ENCODE results near the gene TDRD7.
"Not testable (repeated sequence)": the region's sequence is repeated elsewhere in the genome, so short reads cannot be mapped to it uniquely, and the experiment has no call there.

TDRD7 gene

GRCh38 chr9:97427885-97428284, 16.0 kb downstream of the TDRD7 start:
- DNase-seq, result no peak

- DNase-seq, result no peak
Measured at GRCh38 chr9:97430316-97431043, 18.6 kb downstream of the TDRD7 start.

GRCh38 chr9:97431044-97431441, 19.1 kb downstream of the TDRD7 start:
- DNase-seq, result no peak

GRCh38 chr9:97431549-97432143, 19.8 kb downstream of the TDRD7 start:
- DNase-seq, result no peak

- DNase-seq, result no peak
Measured at GRCh38 chr9:97437051-97437600, 25.2 kb downstream of the TDRD7 start.

- DNase-seq, result no peak
Measured at GRCh38 chr9:97438257-97438656, 26.4 kb downstream of the TDRD7 start.

GRCh38 chr9:97438666-97439065, 26.8 kb downstream of the TDRD7 start:
- no peak for DNase-seq

- DNase-seq, result no peak
Measured at GRCh38 chr9:97440160-97440559, 28.3 kb downstream of the TDRD7 start.

- no peak for DNase-seq
Measured at GRCh38 chr9:97441729-97442128, 29.8 kb downstream of the TDRD7 start.

- no peak for DNase-seq
Measured at GRCh38 chr9:97445119-97445701, 33.3 kb downstream of the TDRD7 start.

- no peak for DNase-seq
Measured at GRCh38 chr9:97447001-97447400, 35.1 kb downstream of the TDRD7 start.

GRCh38 chr9:97453573-97453972, 41.7 kb downstream of the TDRD7 start:
- not testable (repeated sequence) for DNase-seq

GRCh38 chr9:97456841-97457240, 44.9 kb downstream of the TDRD7 start:
- DNase-seq, result not testable (repeated sequence)

GRCh38 chr9:97459326-97459725, 47.4 kb downstream of the TDRD7 start:
- no peak for DNase-seq

GRCh38 chr9:97462159-97462558, 50.3 kb downstream of the TDRD7 start:
- DNase-seq, result no peak

GRCh38 chr9:97462914-97463313, 51.0 kb downstream of the TDRD7 start:
- DNase-seq, result no peak

- DNase-seq, result peak; percentile 66
Measured at GRCh38 chr9:97468658-97469448, 57.0 kb downstream of the TDRD7 start.

GRCh38 chr9:97470076-97470475, 58.2 kb downstream of the TDRD7 start:
- DNase-seq, result no peak

- DNase-seq, result peak; percentile 29
Measured at GRCh38 chr9:97473717-97474116, 61.8 kb downstream of the TDRD7 start.

GRCh38 chr9:97474372-97474925, 62.6 kb downstream of the TDRD7 start:
- DNase-seq, result no peak

- DNase-seq, result no peak
Measured at GRCh38 chr9:97475059-97475458, 63.2 kb downstream of the TDRD7 start.

- no peak for DNase-seq
Measured at GRCh38 chr9:97478301-97478981, 66.5 kb downstream of the TDRD7 start.
